Ramos (cell line): ENCODE results near the gene SLC16A1.
"Not testable (repeated sequence)": the region's sequence is repeated elsewhere in the genome, so short reads cannot be mapped to it uniquely, and the experiment has no call there.

Experiments used
- in situ Hi-C: fragments of 300-500 bp; cut with MboI; formaldehyde crosslinking; loops from one replicate; pipeline ENCODE4 v1.14.3; 2022; ENCODE audit warnings: low sequenced_read_pairs; ENCODE audit not compliant: unreplicated experiment

Gene SLC16A1

GRCh38 chr1:112929979-112930378, 26.0 kb downstream of the SLC16A1 start:
- in situ Hi-C loops = no loop called here

GRCh38 chr1:112927462-112927990, 28.5 kb downstream of the SLC16A1 start:
- in situ Hi-C loops = no loop called here

GRCh38 chr1:112926858-112927257, 29.1 kb downstream of the SLC16A1 start:
- in situ Hi-C loops = no loop called here

- in situ Hi-C loops = no loop called here
Measured at GRCh38 chr1:112925015-112925414, 31.0 kb downstream of the SLC16A1 start.

- in situ Hi-C loops = no loop called here
Measured at GRCh38 chr1:112923959-112924349, 32.0 kb downstream of the SLC16A1 start.

GRCh38 chr1:112923234-112923958, 32.6 kb downstream of the SLC16A1 start:
- in situ Hi-C loops = no loop called here

- in situ Hi-C loops = no loop called here
Measured at GRCh38 chr1:112911506-112912220, 44.3 kb downstream of the SLC16A1 start.

- in situ Hi-C loops = no loop called here
Measured at GRCh38 chr1:112909847-112910246, 46.1 kb downstream of the SLC16A1 start.

GRCh38 chr1:112906150-112906698, 49.8 kb downstream of the SLC16A1 start:
- in situ Hi-C loops = no loop called here

GRCh38 chr1:112905395-112906149, 50.4 kb downstream of the SLC16A1 start:
- in situ Hi-C loops = no loop called here

GRCh38 chr1:112904831-112905261, 51.1 kb downstream of the SLC16A1 start:
- in situ Hi-C loops = no loop called here

GRCh38 chr1:112904071-112904830, 51.7 kb downstream of the SLC16A1 start:
- in situ Hi-C loops = no loop called here

- in situ Hi-C loops = no loop called here
Measured at GRCh38 chr1:112902221-112902620, 53.8 kb downstream of the SLC16A1 start.

- in situ Hi-C loops = no loop called here
Measured at GRCh38 chr1:112901387-112901786, 54.6 kb downstream of the SLC16A1 start.

- in situ Hi-C loops = no loop called here
Measured at GRCh38 chr1:112896783-112897182, 59.2 kb downstream of the SLC16A1 start.

- in situ Hi-C loops = no loop called here
Measured at GRCh38 chr1:112894561-112895011, 61.4 kb downstream of the SLC16A1 start.

- in situ Hi-C loops = no loop called here
Measured at GRCh38 chr1:112894010-112894292, 62.0 kb downstream of the SLC16A1 start.

GRCh38 chr1:112893288-112894009, 62.5 kb downstream of the SLC16A1 start:
- in situ Hi-C loops = no loop called here

- in situ Hi-C loops = not testable (repeated sequence)
Measured at GRCh38 chr1:112889906-112890305, 66.1 kb downstream of the SLC16A1 start.
